Adrenal gland (tissue), 12 donors: Measurements from ENCODE around the gene ZNF791. TPM values are rescaled to one million over a fixed set of nuclear protein-coding genes. Genes with fewer than 3 reads are reported as not detected.

Experiments used
- DNase-seq, 7 donors: peaks; one replicate each; pipeline ENCODE4 v3.0.0-alpha.2; 2019 to 2020
- H3K27ac ChIP-seq, 5 donors: fragments of 200-600 bp; sonication (generic) in 4 of 5; 1 replicate in 3 of 5; 2 replicates in 2 of 5; pipeline versions ENCODE4 v1.5.1 to v1.8.0; 2016 to 2020; ENCODE audit warnings: mild to moderate bottlenecking in 1 of 5
- H3K27me3 ChIP-seq: fragments of 200-600 bp; 2 replicates; pipeline ENCODE4 v1.8.0; 2021
- H3K36me3 ChIP-seq, 2 donors: fragments of 200-600 bp; replicated peaks in 1 of 2; 1 replicate in 1 of 2; 2 replicates in 1 of 2; pipeline versions ENCODE4 v1.5.1 to v1.8.0; 2018 to 2022
- H3K4me1 ChIP-seq, 2 donors: fragments of 200-600 bp; replicated peaks in 1 of 2; 1 replicate in 1 of 2; 2 replicates in 1 of 2; pipeline versions ENCODE4 v1.5.1 to v1.8.0; 2018 to 2021
- H3K4me3 ChIP-seq, 4 donors: fragments of 200-600 bp; sonication (generic) in 3 of 4; one replicate each; pipeline ENCODE4 v1.5.1; 2016 to 2018
- H3K9me3 ChIP-seq, 3 donors: fragments of 200-600 bp; sonication (generic) in 1 of 3; replicated peaks in 1 of 3; 1 replicate in 2 of 3; 2 replicates in 1 of 3; pipeline versions ENCODE4 v1.5.1 to v1.8.0; 2016 to 2021
- CTCF ChIP-seq, 6 experiments: fragments of 450-650 bp in 4 of 6; fragments of 200-600 bp in 2 of 6; sonication (generic) in 1 of 6; IDR thresholded peaks; 1 replicate in 5 of 6; 2 replicates in 1 of 6; pipeline versions ENCODE4 v1.5.1 to v1.8.0; 2016 to 2021; ENCODE audit warnings: antibody characterized with exemption in 6 of 6, mild to moderate bottlenecking in 2 of 6, moderate library complexity in 1 of 6
- POLR2A ChIP-seq, 2 donors: fragments of 450-650 bp; IDR thresholded peaks; one replicate each; pipeline ENCODE4 v1.6.1; 2017; ENCODE audit warnings: antibody characterized with exemption in 2 of 2, mild to moderate bottlenecking in 2 of 2, moderate library complexity in 1 of 2
- WGBS, 4 donors: extraction: QIAGEN DNeasy Blood & Tissue Kit in 2 of 4; methylation state at CpG; one replicate each; pipeline versions ENCODE4 v1.1.5 to v1.1.7; 2013 to 2017; 5-methylcytosine and 5-hydroxymethylcytosine counted together
- intact Hi-C, 2 donors: fragments of 100-400 bp; cut with DNase I; formaldehyde crosslinking; loops; one replicate each; pipeline versions ENCODE4 v1.14.1 to v1.15.0; 2022 to 2023
- polyA plus RNA-seq, 3 donors: library from polyadenylated mRNA; stranded (reverse); fragments of 200-250 nt in 2 of 3; fragments of 350-450 nt in 1 of 3; fragmentation: Illumina TruSeq in 1 of 3; extraction: RNeasy Lipid Tissue Mini Kit (QIAGEN cat#74804) in 1 of 3; gene quantifications; one replicate each; pipeline ENCODE4 v1.2.3, GENCODE V29; 2013 to 2014
- total RNA-seq, 9 donors: library from RNA; depleted of rRNA in 4 of 9; stranded (reverse); fragments of >200 nt in 4 of 9; fragments of 120-200 nt in 1 of 9; fragmentation: NEBNext Ultra II Directional in 1 of 9; extraction: Animal tissue kit (Norgen Biotek cat#: 25700) in 1 of 9; gene quantifications; one replicate each; pipeline versions ENCODE4 v1.1.0 to v1.2.4, GENCODE V29; 2013 to 2023
- donor health status: healthy with polysubstance abuse.
- donor health status: Bipolar disorder and iron deficiency.
- donor health status: DM: yes; HTN: yes; CAD: no.
- donor health status: DM: no; HTN: no; CAD: no.
- donor health status: DM: no; HTN: no; CAD: no.
- donor health status: DM: yes; HTN: yes; CAD: no.

The ZNF791 gene
- total and polyA plus RNA-seq, 12 donors, result 6.0 to 33.4 (median 17.0) TPM

GRCh38 chr19:12652219-12652618 lies 41.5 kb downstream of the ZNF791 start:
- no peak overlapping the region for H3K27ac ChIP-seq
- intact Hi-C loops, result no loop called here
- peaks cover 8 to 13% of the 10 kb centered on the region in 2 donors for H3K4me1 ChIP-seq
- peaks cover 0 to 24% of the 10 kb centered on the region in 2 donors for H3K36me3 ChIP-seq
- no peaks in the 10 kb centered on the region for H3K9me3 ChIP-seq
- 90 to 93% (median 92%) methylated on average over 6 of the region's 6 CpGs for WGBS, 4 donors
- no peak overlapping the region for H3K4me3 ChIP-seq
- no peaks in the 10 kb centered on the region for H3K27me3 ChIP-seq
- DNase-seq, result no peak
- TF ChIP-seq CTCF (IDR thresholded peaks at IDR 0.05), result no peak
- TF ChIP-seq POLR2A (IDR thresholded peaks at IDR 0.05), result no peak

GRCh38 chr19:12655546-12655945 lies 44.8 kb downstream of the ZNF791 start:
- DNase-seq, result no peak
- WGBS, 4 donors, result 88 to 94% (median 91%) methylated on average over 8 of the region's 8 CpGs
- H3K9me3 ChIP-seq, result no peaks in the 10 kb centered on the region
- intact Hi-C loops, result no loop called here
- no peaks in the 10 kb centered on the region for H3K4me1 ChIP-seq
- H3K27me3 ChIP-seq, result no peaks in the 10 kb centered on the region
- no peak for TF ChIP-seq POLR2A (IDR thresholded peaks at IDR 0.05)
- TF ChIP-seq CTCF (IDR thresholded peaks at IDR 0.05), result no peak
- peaks cover 0 to 32% of the 10 kb centered on the region in 2 donors for H3K36me3 ChIP-seq
- no peak overlapping the region for H3K27ac ChIP-seq
- H3K4me3 ChIP-seq, result no peak overlapping the region

GRCh38 chr19:12656899-12657571 lies 46.3 kb downstream of the ZNF791 start:
- intact Hi-C loops, result no loop called here
- 53 to 71% (median 61%) methylated on average over 35 to 50 of the region's 50 CpGs for WGBS, 4 donors
- peaks cover 0 to 38% of the 10 kb centered on the region in 2 donors for H3K36me3 ChIP-seq

GRCh38 chr19:12657966-12658365 lies 47.2 kb downstream of the ZNF791 start:
- no peak for TF ChIP-seq POLR2A (IDR thresholded peaks at IDR 0.05)
- TF ChIP-seq CTCF (IDR thresholded peaks at IDR 0.05), result no peak
- Histone ChIP-seq H3K4me3 (no peak overlapping the region), H3K27ac (no peak overlapping the region), H3K27me3 (no peaks in the 10 kb centered on the region), H3K9me3 (no peaks in the 10 kb centered on the region), H3K36me3 (peaks cover 0 to 48% of the 10 kb centered on the region in 2 donors), H3K4me1 (no peaks in the 10 kb centered on the region)
- intact Hi-C loops, result no loop called here
- 90 to 97% (median 96%) methylated on average over 19 to 22 of the region's 22 CpGs for WGBS, 4 donors
- no peak for DNase-seq

More at GRCh38 chr19:12656899-12657571, 46.3 kb downstream of the ZNF791 start:
- no peak for DNase-seq
- TF ChIP-seq POLR2A (IDR thresholded peaks at IDR 0.05), result no peak
- no peaks in the 10 kb centered on the region for H3K27me3 ChIP-seq
- no peaks in the 10 kb centered on the region for H3K9me3 ChIP-seq
- no peaks in the 10 kb centered on the region for H3K4me1 ChIP-seq
- no peak overlapping the region for H3K27ac ChIP-seq
- no peak overlapping the region for H3K4me3 ChIP-seq

- WGBS, 4 donors, result 94 to 97% (median 95%) methylated on average over 6 to 12 of the region's 12 CpGs
- TF ChIP-seq POLR2A (IDR thresholded peaks at IDR 0.05) (no peak), CTCF (IDR thresholded peaks at IDR 0.05) (no peak)
- no peak overlapping the region for H3K27ac ChIP-seq
- H3K27me3 ChIP-seq, result no peaks in the 10 kb centered on the region
- peaks cover 0 to 50% of the 10 kb centered on the region in 2 donors for H3K36me3 ChIP-seq
- peaks cover 0 to 7% of the 10 kb centered on the region in 2 donors for H3K4me1 ChIP-seq
- intact Hi-C loops, result no loop called here
- no peak overlapping the region for H3K4me3 ChIP-seq
- no peaks in the 10 kb centered on the region for H3K9me3 ChIP-seq
- no peak for DNase-seq
Observed at GRCh38 chr19:12660980-12661379, 50.3 kb downstream of the ZNF791 start.
